Stimulated activated CD4-positive, alpha-beta T cell treated with anti-CD3 and anti-CD28 coated beads, Interleukin-12 subunit alpha, Interleukin-12 subunit beta, amount 100 ng/mL, for 4 hours (primary cell): ENCODE measurements around the gene SPATS2L.

ENCODE experiments used
- DNase-seq: peaks from one replicate; pipeline ENCODE4 v3.0.0-alpha.2; 2020

The SPATS2L gene

GRCh38 chr2:200475795-200476194 is 169.3 kb downstream of the SPATS2L start:
- no peak for DNase-seq

- DNase-seq, result no peak
Measured at GRCh38 chr2:200476836-200477235, 170.3 kb downstream of the SPATS2L start.

- no peak for DNase-seq
Measured at GRCh38 chr2:200477667-200478131, 171.2 kb downstream of the SPATS2L start.

- no peak for DNase-seq
Measured at GRCh38 chr2:200479692-200480265, 173.3 kb downstream of the SPATS2L start.

GRCh38 chr2:200482194-200482593 is 175.7 kb downstream of the SPATS2L start:
- no peak for DNase-seq

GRCh38 chr2:200483729-200484198 is 177.3 kb downstream of the SPATS2L start:
- no peak for DNase-seq

- no peak for DNase-seq
Measured at GRCh38 chr2:200484934-200485333, 178.4 kb downstream of the SPATS2L start.

- DNase-seq, result no peak
Measured at GRCh38 chr2:200486529-200486928, 180.0 kb downstream of the SPATS2L start.

- DNase-seq, result no peak
Measured at GRCh38 chr2:200488169-200488568, 181.7 kb downstream of the SPATS2L start.

GRCh38 chr2:200490001-200490400 is 183.5 kb downstream of the SPATS2L start:
- no peak for DNase-seq

GRCh38 chr2:200492656-200493055 is 186.2 kb downstream of the SPATS2L start:
- no peak for DNase-seq

- DNase-seq, result no peak
Measured at GRCh38 chr2:200494048-200494447, 187.6 kb downstream of the SPATS2L start.

GRCh38 chr2:200496696-200497095 is 190.2 kb downstream of the SPATS2L start:
- no peak for DNase-seq

- no peak for DNase-seq
Measured at GRCh38 chr2:200498402-200499162, 192.1 kb downstream of the SPATS2L start.

GRCh38 chr2:200502196-200502595 is 195.7 kb downstream of the SPATS2L start:
- no peak for DNase-seq

- DNase-seq, result no peak
Measured at GRCh38 chr2:200506679-200507078, 200.2 kb downstream of the SPATS2L start.

GRCh38 chr2:200507179-200507578 is 200.7 kb downstream of the SPATS2L start:
- DNase-seq, result no peak

- DNase-seq, result no peak
Measured at GRCh38 chr2:200509235-200509611, 202.7 kb downstream of the SPATS2L start.

GRCh38 chr2:200509612-200510433 is 203.3 kb downstream of the SPATS2L start, which contains the start of gene KCTD18:
Gene KCTD18 (minus strand): TSS chr2:200510068. CDS start chr2:200507016, 3,052 bp downstream.
- DNase-seq, result peak; percentile 92

- no peak for DNase-seq
Measured at GRCh38 chr2:200515155-200515554, 208.7 kb downstream of the SPATS2L start.

- no peak for DNase-seq
Measured at GRCh38 chr2:200523158-200523557, 216.7 kb downstream of the SPATS2L start.

- no peak for DNase-seq
Measured at GRCh38 chr2:200523604-200524003, 217.1 kb downstream of the SPATS2L start.

GRCh38 chr2:200525066-200525465 is 218.6 kb downstream of the SPATS2L start:
- no peak for DNase-seq

GRCh38 chr2:200525551-200525881 is 219.0 kb downstream of the SPATS2L start:
- DNase-seq, result no peak
